ENCODE results near the gene SLC39A9.
"Not testable (repeated sequence)": the region's sequence is repeated elsewhere in the genome, so short reads cannot be mapped to it uniquely, and the experiment has no call there.

Gene SLC39A9

GRCh38 chr14:69428289-69428998 is 30.0 kb downstream of the SLC39A9 start:
- no peak for DNase-seq

GRCh38 chr14:69429643-69430042 is 31.2 kb downstream of the SLC39A9 start:
- no peak for DNase-seq

GRCh38 chr14:69430306-69430939 is 31.9 kb downstream of the SLC39A9 start:
- no peak for DNase-seq

GRCh38 chr14:69432364-69432763 is 33.9 kb downstream of the SLC39A9 start:
- no peak for DNase-seq

GRCh38 chr14:69439521-69440270 is 41.2 kb downstream of the SLC39A9 start:
- no peak for DNase-seq

GRCh38 chr14:69441948-69442347 is 43.5 kb downstream of the SLC39A9 start:
- DNase-seq = no peak

- DNase-seq = no peak
Measured at GRCh38 chr14:69443296-69443805, 44.9 kb downstream of the SLC39A9 start.

- no peak for DNase-seq
Measured at GRCh38 chr14:69449216-69449615, 50.7 kb downstream of the SLC39A9 start.

GRCh38 chr14:69451941-69452340 is 53.4 kb downstream of the SLC39A9 start:
- no peak for DNase-seq

- no peak for DNase-seq
Measured at GRCh38 chr14:69458350-69458749, 59.9 kb downstream of the SLC39A9 start.

GRCh38 chr14:69459122-69459521 is 60.6 kb downstream of the SLC39A9 start:
- no peak for DNase-seq

GRCh38 chr14:69460093-69460701 is 61.7 kb downstream of the SLC39A9 start:
- peak; percentile 69 for DNase-seq

- DNase-seq = no peak
Measured at GRCh38 chr14:69464379-69464778, 65.9 kb downstream of the SLC39A9 start.

- peak; percentile 96 for DNase-seq
Measured at GRCh38 chr14:69464829-69465228, 66.3 kb downstream of the SLC39A9 start.

- DNase-seq = no peak
Measured at GRCh38 chr14:69468949-69469348, 70.5 kb downstream of the SLC39A9 start.

- no peak for DNase-seq
Measured at GRCh38 chr14:69471436-69471835, 72.9 kb downstream of the SLC39A9 start.

- no peak for DNase-seq
Measured at GRCh38 chr14:69471916-69472315, 73.4 kb downstream of the SLC39A9 start.

- DNase-seq = no peak
Measured at GRCh38 chr14:69473260-69473659, 74.8 kb downstream of the SLC39A9 start.

GRCh38 chr14:69473946-69474345 is 75.5 kb downstream of the SLC39A9 start:
- DNase-seq = no peak

- DNase-seq = no peak
Measured at GRCh38 chr14:69475194-69475818, 76.8 kb downstream of the SLC39A9 start.

GRCh38 chr14:69476824-69477450 is 78.4 kb downstream of the SLC39A9 start:
- not testable (repeated sequence) for DNase-seq

- not testable (repeated sequence) for DNase-seq
Measured at GRCh38 chr14:69478055-69478454, 79.6 kb downstream of the SLC39A9 start.
